HG03039 (cell line): ENCODE measurements around the gene LST1.

Experiments
- ATAC-seq: cut with Tn5 transposase; IDR thresholded peaks from one replicate; pipeline ENCODE4 v1.9.1; 2021; ENCODE audit warnings: mild to moderate bottlenecking, moderate library complexity; ENCODE audit not compliant: unreplicated experiment

LST1 gene

GRCh38 chr6:31619805-31620585 is 33.9 kb downstream of the LST1 start:
- peak; percentile 67 for ATAC-seq

GRCh38 chr6:31620586-31621319 is 34.7 kb downstream of the LST1 start, which contains the start of gene PRRC2A:
Gene PRRC2A, plus strand, starts transcription at chr6:31620715. Its CDS starts 2,075 bp downstream, at chr6:31622790.
- ATAC-seq, result peak; percentile 51

- no peak for ATAC-seq
These were observed 35.4 kb downstream of the LST1 start for GRCh38 chr6:31621320-31621939.

- no peak for ATAC-seq
These were observed 35.9 kb downstream of the LST1 start for GRCh38 chr6:31621991-31622390.

GRCh38 chr6:31622684-31623091 is 36.6 kb downstream of the LST1 start:
- ATAC-seq, result no peak

- ATAC-seq, result no peak
These were observed 38.0 kb downstream of the LST1 start for GRCh38 chr6:31624070-31624469.

- ATAC-seq, result no peak
These were observed 40.9 kb downstream of the LST1 start for GRCh38 chr6:31626952-31627351.

GRCh38 chr6:31627690-31628287 is 41.7 kb downstream of the LST1 start:
- no peak for ATAC-seq

- ATAC-seq, result no peak
These were observed 42.9 kb downstream of the LST1 start for GRCh38 chr6:31629014-31629413.

GRCh38 chr6:31630177-31630934 is 44.3 kb downstream of the LST1 start:
- no peak for ATAC-seq

- ATAC-seq, result no peak
These were observed 45.1 kb downstream of the LST1 start for GRCh38 chr6:31631209-31631608.

GRCh38 chr6:31631681-31632278 is 45.7 kb downstream of the LST1 start:
- no peak for ATAC-seq

- ATAC-seq, result no peak
These were observed 46.3 kb downstream of the LST1 start for GRCh38 chr6:31632279-31632946.

- ATAC-seq, result no peak
These were observed 47.4 kb downstream of the LST1 start for GRCh38 chr6:31633447-31633846.

- no peak for ATAC-seq
These were observed 48.1 kb downstream of the LST1 start for GRCh38 chr6:31634131-31634530.

GRCh38 chr6:31634969-31635575 is 49.0 kb downstream of the LST1 start:
- no peak for ATAC-seq

GRCh38 chr6:31636698-31637596 is 50.9 kb downstream of the LST1 start:
- ATAC-seq, result no peak
